Hippocampal formation (tissue), 2 donors: ENCODE measurements around the gene ZNF764.
"Not testable (repeated sequence)": the region's sequence is repeated elsewhere in the genome, so short reads cannot be mapped to it uniquely, and the experiment has no call there.

Source experiments
- DNase-seq, 2 donors: peaks; one replicate each; lab custom pipeline; 2025; lab: John Stamatoyannopoulos, UW

ZNF764 gene

GRCh38 chr16:30548416-30549253, 9.5 kb downstream of the ZNF764 start:
- DNase-seq, result no peak

- DNase-seq, result no peak
Observed at GRCh38 chr16:30546115-30546514, 12.1 kb downstream of the ZNF764 start.

GRCh38 chr16:30543067-30543466, 15.1 kb downstream of the ZNF764 start:
- DNase-seq, result no peak

- DNase-seq, result no peak
Observed at GRCh38 chr16:30541502-30542329, 16.5 kb downstream of the ZNF764 start.

- not testable (repeated sequence) for DNase-seq
Observed at GRCh38 chr16:30540916-30541464, 17.2 kb downstream of the ZNF764 start.

- DNase-seq, result not testable (repeated sequence)
Observed at GRCh38 chr16:30539986-30540526, 18.1 kb downstream of the ZNF764 start.

GRCh38 chr16:30539000-30539964, 18.9 kb downstream of the ZNF764 start:
- no peak for DNase-seq

- DNase-seq, result not testable (repeated sequence)
Observed at GRCh38 chr16:30536391-30537024, 21.7 kb downstream of the ZNF764 start.

- DNase-seq, result peak in 1 of 2 donors; percentile 41
Observed at GRCh38 chr16:30535777-30536190, 22.4 kb downstream of the ZNF764 start.

- DNase-seq, result no peak
Observed at GRCh38 chr16:30535106-30535776, 22.9 kb downstream of the ZNF764 start.

GRCh38 chr16:30534368-30535105, 23.6 kb downstream of the ZNF764 start, which contains the start of gene ZNF747:
ZNF747 (minus strand) TSS chr16:30534858; CDS start chr16:30534679, 179 bp downstream.
- peak; percentile 88 to 95 for DNase-seq

- no peak for DNase-seq
Observed at GRCh38 chr16:30533748-30534367, 24.3 kb downstream of the ZNF764 start.

GRCh38 chr16:30533146-30533522, 25.0 kb downstream of the ZNF764 start:
- DNase-seq, result no peak

GRCh38 chr16:30532285-30533145, 25.7 kb downstream of the ZNF764 start:
- DNase-seq, result no peak

GRCh38 chr16:30530163-30531037, 27.8 kb downstream of the ZNF764 start:
- DNase-seq, result no peak

- DNase-seq, result no peak
Observed at GRCh38 chr16:30528799-30529457, 29.2 kb downstream of the ZNF764 start.
